Myocyte (in vitro differentiated cells): ENCODE results near the gene CDH13. TPM values are rescaled to one million over a fixed set of nuclear protein-coding genes. Genes with fewer than 3 reads are reported as not detected.

Source experiments
- DNase-seq: peaks from one replicate; pipeline ENCODE4 v3.0.0-alpha.2; 2012; ENCODE audit warnings: low read depth
- total RNA-seq: library from RNA; depleted of rRNA; stranded (reverse); fragments of >200 nt; gene quantifications from 2 replicates; pipeline ENCODE4 v1.2.3, GENCODE V29; 2014

CDH13 gene
- total RNA-seq, 1 donor from 2014 or later, result 160 TPM

GRCh38 chr16:83586461-83587200, 959.9 kb downstream of the CDH13 start:
- DNase-seq, result no peak

DNA sequence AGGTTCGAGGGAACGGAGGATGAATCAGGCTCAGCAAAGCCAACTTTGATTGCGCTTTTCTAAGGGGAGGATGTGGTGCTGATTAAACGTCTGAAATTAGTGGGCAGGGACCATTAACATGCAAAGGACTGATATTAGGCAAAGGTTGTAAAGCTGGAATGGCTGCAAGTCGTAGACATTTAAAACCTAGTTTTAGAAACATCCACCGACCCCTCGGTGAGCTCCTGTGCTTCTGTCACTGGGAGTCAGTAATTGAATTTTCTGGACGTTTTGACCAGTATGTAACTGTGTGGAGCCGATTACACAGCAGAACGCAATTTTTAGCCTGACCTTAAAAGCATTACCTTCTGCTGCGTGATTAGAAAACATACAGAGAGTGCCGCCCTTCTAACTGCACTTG, 960.4 kb downstream of the CDH13 start:
- DNase-seq, result no peak

- no peak for DNase-seq
These were observed 961.3 kb downstream of the CDH13 start for GRCh38 chr16:83588070-83588469.

DNA sequence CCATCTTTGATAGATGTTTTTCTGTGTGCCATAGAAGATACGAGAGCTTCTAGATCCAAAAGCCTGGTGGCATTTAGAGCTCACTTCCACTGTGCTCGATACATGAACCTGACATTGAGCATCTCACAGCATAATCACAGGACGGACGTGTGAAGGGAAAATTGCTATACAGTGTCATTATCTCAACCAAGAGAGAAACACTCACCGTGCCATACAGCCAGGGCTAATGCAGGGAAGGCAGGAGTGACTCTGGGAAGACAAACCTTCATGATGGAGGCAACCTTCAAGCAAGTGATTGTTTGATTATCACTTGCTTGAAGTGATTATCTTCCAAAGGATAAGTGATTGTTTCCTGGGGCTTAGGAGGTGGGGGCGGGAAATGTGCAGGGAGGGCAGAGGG, 962.8 kb downstream of the CDH13 start:
- DNase-seq, result no peak

GRCh38 chr16:83592778-83593177, 966.0 kb downstream of the CDH13 start:
- DNase-seq, result no peak

DNA sequence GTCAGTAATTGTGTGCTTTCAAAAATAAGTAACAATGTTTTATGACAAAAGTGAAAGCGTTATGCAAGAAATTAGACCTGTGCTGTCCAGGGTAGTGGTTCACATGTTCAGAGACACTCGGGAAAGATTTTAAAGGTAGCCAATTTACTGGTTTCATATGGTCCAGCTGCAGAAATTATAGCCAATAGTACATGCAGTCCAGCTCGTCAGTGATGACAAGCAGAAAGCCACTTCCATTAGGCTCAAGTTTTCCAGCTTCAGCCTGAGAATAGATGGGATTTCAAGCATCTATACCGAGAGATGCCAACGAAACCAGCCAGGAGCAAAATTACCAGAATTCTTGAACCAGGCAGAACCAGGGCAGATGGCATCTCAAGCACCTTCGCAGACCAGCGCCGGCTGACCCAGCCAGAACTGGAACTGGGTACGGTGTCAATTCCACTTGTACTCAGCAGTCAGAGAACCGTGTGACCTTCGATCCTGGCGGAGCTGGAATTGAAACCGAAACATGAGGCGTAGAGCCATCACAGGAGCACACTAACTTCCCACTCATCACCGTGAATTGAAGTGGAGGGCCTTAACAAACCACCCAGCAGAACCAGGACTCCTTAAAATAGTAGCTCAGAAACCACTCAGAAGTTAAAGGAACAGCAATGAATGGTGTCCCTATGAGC, 973.2 kb downstream of the CDH13 start:
- DNase-seq, result no peak

DNA sequence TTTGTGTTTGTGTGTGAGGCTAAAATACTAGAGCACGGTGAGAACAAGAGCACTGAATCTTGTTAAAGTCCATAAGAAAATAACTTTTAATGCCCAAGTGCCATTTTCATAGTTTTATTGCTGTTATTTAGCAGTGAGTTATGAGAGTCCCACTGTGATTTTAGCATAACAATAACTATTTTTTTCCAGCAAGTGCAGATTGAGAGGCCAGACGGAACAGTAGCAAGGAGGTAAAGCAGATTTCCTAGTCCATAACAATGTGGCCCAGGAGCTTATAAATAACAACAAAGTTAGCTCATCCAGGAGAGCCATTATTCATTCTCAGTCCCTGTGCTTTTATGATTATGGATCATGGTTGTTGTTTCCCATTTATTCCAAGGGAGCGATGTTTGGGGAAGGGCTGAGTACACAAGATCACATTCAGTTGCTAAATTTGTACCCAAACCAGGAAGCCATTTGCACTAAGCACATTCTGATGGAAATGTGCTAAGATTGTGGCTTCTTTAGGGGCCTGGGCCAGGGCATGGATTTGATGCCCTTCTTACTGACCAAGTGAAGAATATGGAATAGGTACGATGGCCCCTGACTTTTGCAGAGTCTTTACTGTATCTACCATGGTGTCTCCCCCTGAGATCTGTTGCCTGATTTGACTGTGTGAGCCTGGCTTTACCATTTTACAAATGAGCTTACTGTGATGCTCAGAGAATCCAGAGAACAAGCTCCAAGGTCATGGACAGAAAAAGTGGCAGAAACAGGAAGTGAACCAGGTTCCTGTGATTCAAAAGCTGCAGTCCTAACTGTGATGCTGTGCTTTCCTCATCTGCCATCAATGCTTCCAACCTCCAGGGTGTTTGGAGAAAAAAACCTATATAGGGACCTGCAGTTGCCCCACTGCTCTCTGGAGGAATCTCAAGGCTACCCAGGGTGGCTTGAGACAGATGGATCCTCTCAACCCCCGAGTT, 976.3 kb downstream of the CDH13 start:
- DNase-seq, result no peak

DNA sequence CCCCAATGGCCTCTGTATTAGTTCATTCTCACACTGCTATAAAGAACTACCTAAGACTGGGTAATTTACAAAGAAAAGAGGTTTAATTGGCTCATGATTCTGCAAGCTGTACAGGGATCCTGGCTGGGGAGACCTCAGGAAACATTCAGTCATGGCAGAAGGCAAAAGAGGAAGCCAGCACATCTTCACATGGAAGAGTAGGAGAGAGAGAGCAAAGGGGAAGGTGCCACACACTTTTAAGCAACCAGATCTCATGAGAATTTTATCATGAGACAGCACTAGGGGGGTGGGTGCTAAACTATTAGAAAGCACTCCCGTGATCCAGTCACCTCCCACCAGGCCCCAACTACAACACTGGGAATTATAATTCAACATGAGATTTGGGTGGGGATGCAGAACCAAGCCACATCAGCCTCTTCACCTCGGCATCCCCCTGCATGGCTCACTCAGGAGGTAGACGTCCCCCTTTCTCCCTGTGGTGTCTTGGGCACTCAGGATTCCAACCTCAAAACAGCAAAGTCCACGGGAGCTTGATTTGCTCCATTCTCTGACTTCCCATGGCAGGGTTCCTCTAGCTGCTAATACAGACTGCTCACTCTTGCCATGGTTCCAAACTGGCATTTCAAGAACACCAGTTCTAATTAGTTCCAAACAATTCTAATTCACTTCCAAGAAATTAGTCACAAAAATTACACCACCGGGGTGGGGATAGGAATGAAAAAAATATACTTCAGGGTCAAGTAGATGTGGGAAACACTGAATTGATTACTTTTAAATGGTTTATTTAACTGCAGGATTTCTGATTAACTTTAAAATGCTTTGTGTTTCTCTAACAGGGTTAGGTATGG, 977.2 kb downstream of the CDH13 start:
- DNase-seq, result no peak

- DNase-seq, result no peak
These were observed 979.8 kb downstream of the CDH13 start for GRCh38 chr16:83606486-83607030.

DNA sequence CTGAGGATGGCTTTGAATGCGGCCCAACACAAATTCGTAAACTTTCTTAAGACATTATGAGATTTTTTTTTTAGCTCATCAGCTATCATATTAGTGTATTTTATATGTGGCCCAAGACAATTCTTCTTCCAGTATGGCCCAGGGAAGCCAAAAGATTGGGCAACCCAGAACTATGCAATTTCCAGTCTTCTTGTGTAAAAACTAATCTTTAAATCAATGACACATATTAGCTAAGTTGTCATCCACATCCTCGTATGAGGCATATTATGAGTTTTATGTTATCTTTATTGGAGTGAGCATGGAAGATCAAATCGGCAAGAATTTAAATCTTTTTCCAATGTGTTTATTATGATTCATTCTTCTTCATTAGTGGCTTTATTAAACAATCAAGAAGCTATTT, 982.4 kb downstream of the CDH13 start:
- no peak for DNase-seq

GRCh38 chr16:83615141-83615952, 988.6 kb downstream of the CDH13 start:
- peak; percentile 7 for DNase-seq

DNA sequence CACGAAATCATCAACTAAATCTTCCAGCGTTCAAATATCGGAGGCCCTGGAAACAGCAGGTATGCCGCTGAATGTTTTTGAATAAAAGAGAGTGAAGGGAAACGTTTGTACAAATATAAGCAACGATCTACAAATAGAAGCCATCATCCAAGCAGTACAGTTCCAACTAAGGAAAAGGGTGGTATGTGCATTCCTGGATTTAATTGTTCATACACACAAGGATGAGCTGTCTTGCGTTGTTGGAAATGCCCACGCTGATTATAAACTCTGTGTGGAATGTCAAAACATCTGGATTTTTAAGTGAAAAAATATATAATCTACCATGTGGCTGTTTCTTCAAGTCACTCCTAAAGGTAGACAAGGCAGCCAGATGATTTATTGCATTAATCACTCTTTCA, 989.2 kb downstream of the CDH13 start:
- no peak for DNase-seq

- DNase-seq, result peak; percentile 6
These were observed 992.8 kb downstream of the CDH13 start for GRCh38 chr16:83619381-83620150.

DNA sequence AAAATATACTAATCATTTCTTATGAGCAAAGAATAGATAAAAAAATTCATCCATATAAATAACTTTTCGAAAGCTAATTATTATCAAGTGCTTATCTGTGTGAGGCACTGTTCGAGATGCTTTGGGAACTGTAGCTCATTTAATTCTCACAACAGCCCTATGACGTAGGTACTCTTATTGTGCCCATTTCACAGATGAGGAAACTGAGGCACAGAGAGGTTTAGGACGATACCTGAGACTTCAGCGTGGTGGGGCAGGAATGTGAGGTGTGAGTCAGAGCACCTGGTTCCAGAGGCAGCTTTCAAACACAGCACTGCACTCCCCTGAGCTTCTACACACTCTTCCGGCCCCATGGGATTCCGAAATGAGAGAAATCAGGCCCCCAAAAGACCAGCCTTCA, 995.2 kb downstream of the CDH13 start:
- DNase-seq, result no peak

GRCh38 chr16:83623091-83623730, 996.4 kb downstream of the CDH13 start:
- no peak for DNase-seq

- DNase-seq, result no peak
These were observed 997.1 kb downstream of the CDH13 start for GRCh38 chr16:83623892-83624291.

DNA sequence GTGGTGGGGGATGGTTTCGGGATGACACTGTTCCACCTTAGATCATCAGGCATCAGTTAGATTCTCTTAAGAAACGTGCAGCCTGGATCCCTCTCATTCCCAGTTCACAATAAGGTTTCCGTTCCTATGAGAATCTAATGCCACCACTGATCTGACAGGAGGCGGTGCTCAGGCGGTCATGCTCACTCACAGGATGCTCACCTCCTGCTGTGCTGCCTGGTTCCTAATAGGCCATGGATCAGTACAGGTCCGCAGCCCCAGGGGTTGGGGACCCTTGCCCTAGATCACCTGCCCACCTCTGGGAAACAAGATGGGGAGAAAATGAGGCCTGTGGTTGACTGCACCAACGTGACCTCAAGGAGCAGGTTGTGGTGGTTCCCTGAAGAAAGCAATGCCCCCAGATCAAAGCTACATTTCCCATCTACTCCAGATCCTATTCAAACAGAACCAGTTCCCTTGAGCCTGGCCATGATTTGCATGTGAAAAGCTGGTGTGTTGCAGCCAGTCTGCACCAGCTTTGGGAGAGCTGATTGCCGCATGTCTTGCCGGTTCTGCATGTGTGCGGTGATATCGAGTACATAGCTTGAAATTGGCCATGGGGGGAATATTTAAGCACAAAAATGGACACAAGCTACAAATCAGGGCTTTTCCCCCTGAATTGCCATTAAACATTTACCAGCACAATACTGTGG, 997.8 kb downstream of the CDH13 start:
- no peak for DNase-seq

GRCh38 chr16:83626204-83626603, 999.4 kb downstream of the CDH13 start:
- no peak for DNase-seq
